ENCODE data around the gene HOXD10. TPM values are rescaled to one million over a fixed set of nuclear protein-coding genes. Genes with fewer than 3 reads are reported as not detected.

HOXD10 gene
- total and polyA plus RNA-seq, 2 of the 13 experiments (the other 11 are each of a cell fraction or from before 2014, with no cell fraction given): not detected

DNA sequence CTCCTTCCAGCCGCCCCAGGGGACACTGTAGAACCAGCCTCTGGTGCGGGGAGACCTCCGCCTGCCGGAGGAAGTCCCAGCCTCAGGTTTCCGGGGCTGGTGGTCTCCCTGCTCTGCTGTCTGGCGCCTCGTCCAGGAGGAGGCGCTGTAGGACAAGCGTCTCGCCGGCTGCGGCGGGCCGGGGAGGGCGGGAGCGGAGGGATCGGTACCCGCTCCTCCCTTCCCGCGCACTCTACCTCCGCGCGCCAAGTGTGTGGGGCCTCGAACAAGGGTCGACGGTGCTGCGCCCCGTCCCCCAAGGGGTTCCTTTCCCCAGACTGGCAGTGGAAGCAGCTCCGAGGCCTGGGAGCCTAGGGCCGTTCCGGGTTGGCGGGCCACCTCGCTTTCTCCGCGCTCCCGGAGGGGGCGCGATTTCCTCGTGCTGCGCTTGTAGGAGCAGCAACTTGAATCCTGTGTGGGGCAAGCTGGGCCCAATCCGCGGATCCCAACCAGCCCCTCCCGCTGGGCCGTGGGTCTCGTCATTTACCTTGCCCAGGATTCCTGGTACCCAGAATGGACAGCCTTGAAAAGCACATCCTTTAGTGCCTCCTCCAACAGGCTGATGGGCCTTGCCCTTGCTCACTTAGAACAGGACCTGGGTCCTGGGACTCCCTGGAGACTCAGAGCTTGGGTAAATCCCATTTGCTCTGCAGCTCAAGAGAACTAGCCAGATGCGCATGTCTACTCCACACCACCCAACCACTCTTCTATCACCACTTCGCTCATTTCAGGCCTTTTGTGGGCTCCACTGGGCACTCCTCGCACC lies 24.1 kb downstream of the HOXD10 start (continued):
- TF ChIP-seq TFDP1 (CRISPR knock-in tag; IDR thresholded peaks at IDR 0.05; ENCODE audit: borderline replicate concordance): peak; percentile 94
- TF ChIP-seq HNRNPUL1 (IDR thresholded peaks at IDR 0.05; ENCODE audit: low read depth, low read length): no peak
- no peak for TF ChIP-seq NR1H2 (CRISPR knock-in tag; IDR thresholded peaks at IDR 0.05; ENCODE audit: borderline replicate concordance, low read depth)
- TF ChIP-seq, protein P1, sequence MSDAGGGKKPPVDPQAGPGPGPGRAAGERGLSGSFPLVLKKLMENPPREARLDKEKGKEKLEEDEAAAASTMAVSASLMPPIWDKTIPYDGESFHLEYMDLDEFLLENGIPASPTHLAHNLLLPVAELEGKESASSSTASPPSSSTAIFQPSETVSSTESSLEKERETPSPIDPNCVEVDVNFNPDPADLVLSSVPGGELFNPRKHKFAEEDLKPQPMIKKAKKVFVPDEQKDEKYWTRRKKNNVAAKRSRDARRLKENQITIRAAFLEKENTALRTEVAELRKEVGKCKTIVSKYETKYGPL (CRISPR knock-in tag; IDR thresholded peaks at IDR 0.05): no peak
- TF ChIP-seq ZNF713 (CRISPR knock-in tag; IDR thresholded peaks at IDR 0.05): 0 out of 2 replicates have a peak, but pooled peaks have one; percentile 71
- no peak for TF ChIP-seq GRHL1 (CRISPR knock-in tag; conservative IDR thresholded peaks at IDR 0.05)
- TF ChIP-seq ZNF614 (CRISPR knock-in tag; IDR thresholded peaks at IDR 0.05; ENCODE audit: borderline replicate concordance): peak; percentile 85
- peak; percentile 49; the same call in 1 of the 2 replicates for TF ChIP-seq NR2C2 (CRISPR knock-in tag; IDR thresholded peaks at IDR 0.05; ENCODE audit: borderline replicate concordance)
- TF ChIP-seq MBD4 (IDR thresholded peaks at IDR 0.05; ENCODE audit: borderline replicate concordance, low read length): no peak
- TF ChIP-seq HDAC6 (IDR thresholded peaks at IDR 0.05; ENCODE audit: low read depth, low read length): no peak
- TF ChIP-seq RBFOX2 (IDR thresholded peaks at IDR 0.05; ENCODE audit: low read depth, low read length): no peak
- peak; percentile 69; the same call in 1 of the 2 replicates for TF ChIP-seq MYNN (CRISPR knock-in tag; IDR thresholded peaks at IDR 0.05; ENCODE audit: low read depth)
- peak; percentile 91 for TF ChIP-seq ZSCAN31 (CRISPR knock-in tag; IDR thresholded peaks at IDR 0.05; ENCODE audit: low read depth)
- no peak for TF ChIP-seq ZNF775 (CRISPR knock-in tag; IDR thresholded peaks at IDR 0.05; ENCODE audit: borderline replicate concordance)
- no peak for TF ChIP-seq JUNB (CRISPR knock-in tag; IDR thresholded peaks at IDR 0.05; ENCODE audit: borderline replicate concordance)
- no peak for TF ChIP-seq ZNF484 (CRISPR knock-in tag; IDR thresholded peaks at IDR 0.05; ENCODE audit: borderline replicate concordance, low read depth)
- TF ChIP-seq ZNF678 (CRISPR knock-in tag; IDR thresholded peaks at IDR 0.05): no peak
- TF ChIP-seq, protein P2, sequence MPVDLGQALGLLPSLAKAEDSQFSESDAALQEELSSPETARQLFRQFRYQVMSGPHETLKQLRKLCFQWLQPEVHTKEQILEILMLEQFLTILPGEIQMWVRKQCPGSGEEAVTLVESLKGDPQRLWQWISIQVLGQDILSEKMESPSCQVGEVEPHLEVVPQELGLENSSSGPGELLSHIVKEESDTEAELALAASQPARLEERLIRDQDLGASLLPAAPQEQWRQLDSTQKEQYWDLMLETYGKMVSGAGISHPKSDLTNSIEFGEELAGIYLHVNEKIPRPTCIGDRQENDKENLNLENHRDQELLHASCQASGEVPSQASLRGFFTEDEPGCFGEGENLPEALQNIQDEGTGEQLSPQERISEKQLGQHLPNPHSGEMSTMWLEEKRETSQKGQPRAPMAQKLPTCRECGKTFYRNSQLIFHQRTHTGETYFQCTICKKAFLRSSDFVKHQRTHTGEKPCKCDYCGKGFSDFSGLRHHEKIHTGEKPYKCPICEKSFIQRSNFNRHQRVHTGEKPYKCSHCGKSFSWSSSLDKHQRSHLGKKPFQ (CRISPR knock-in tag; IDR thresholded peaks at IDR 0.05; ENCODE audit: insufficient replicate concordance): peak; percentile 71
- 0 out of 2 replicates have a peak, but pooled peaks have one; percentile 41 for TF ChIP-seq U2AF2 (IDR thresholded peaks at IDR 0.05; ENCODE audit: low read depth, low read length)
- TF ChIP-seq USF2 (IDR thresholded peaks at IDR 0.05; ENCODE audit: low read depth, low read length): no peak
- TF ChIP-seq USF2 (CRISPR knock-in tag; IDR thresholded peaks at IDR 0.05; ENCODE audit: borderline replicate concordance): no peak; the same call in 1 of the 2 replicates

Data from HepG2 (cell line).